Peyer's patch (tissue), 4 donors: ENCODE measurements around the gene PSMD13. TPM values are rescaled to one million over a fixed set of nuclear protein-coding genes. Genes with fewer than 3 reads are reported as not detected.

Experiments used
- DNase-seq, 3 donors: peaks; one replicate each; pipeline ENCODE4 v3.0.0-alpha.2; 2017 to 2019
- H3K27ac ChIP-seq, 4 donors: fragments of 200-600 bp; sonication (generic); one replicate each; pipeline ENCODE4 v1.5.1; 2016 to 2019
- H3K27me3 ChIP-seq, 2 donors: fragments of 200-600 bp; sonication (generic); one replicate each; pipeline ENCODE4 v1.5.1; 2019
- H3K36me3 ChIP-seq, 3 donors: fragments of 200-600 bp; sonication (generic); one replicate each; pipeline ENCODE4 v1.5.1; 2016 to 2019
- H3K4me1 ChIP-seq, 4 donors: fragments of 200-600 bp; sonication (generic); one replicate each; pipeline ENCODE4 v1.5.1; 2016 to 2019
- H3K4me3 ChIP-seq, 4 donors: fragments of 200-600 bp; sonication (generic); 1 replicate in 3 of 4; 2 replicates in 1 of 4; pipeline ENCODE4 v1.5.1; 2016 to 2019; ENCODE audit warnings: mild to moderate bottlenecking in 1 of 4
- H3K9me3 ChIP-seq, 4 donors: fragments of 200-600 bp; sonication (generic); one replicate each; pipeline ENCODE4 v1.5.1; 2016 to 2019; ENCODE audit warnings: mild to moderate bottlenecking in 1 of 4
- POLR2A ChIP-seq, 2 donors: fragments of 450-650 bp; IDR thresholded peaks; one replicate each; pipeline ENCODE4 v1.5.1; 2017; ENCODE audit warnings: antibody characterized with exemption in 2 of 2, mild to moderate bottlenecking in 2 of 2, moderate library complexity in 2 of 2
- total RNA-seq, 4 donors: library from RNA; depleted of rRNA; stranded (reverse); fragments of >200 nt; gene quantifications; one replicate each; pipeline ENCODE4 v1.1.0, GENCODE V29; 2016
- TF ChIP-seq, protein P1 (sequence below), 6 experiments: fragments of 450-650 bp in 4 of 6; fragments of 200-600 bp in 2 of 6; sonication (generic) in 1 of 6; IDR thresholded peaks; one replicate each; pipeline ENCODE4 v1.5.1; 2017 to 2019; ENCODE audit warnings: antibody characterized with exemption in 6 of 6, mild to moderate bottlenecking in 3 of 6, moderate library complexity in 1 of 6

PSMD13 gene
- total RNA-seq, 4 donors from 2014 or later = 74.5 to 125 (median 96.9) TPM

DNA sequence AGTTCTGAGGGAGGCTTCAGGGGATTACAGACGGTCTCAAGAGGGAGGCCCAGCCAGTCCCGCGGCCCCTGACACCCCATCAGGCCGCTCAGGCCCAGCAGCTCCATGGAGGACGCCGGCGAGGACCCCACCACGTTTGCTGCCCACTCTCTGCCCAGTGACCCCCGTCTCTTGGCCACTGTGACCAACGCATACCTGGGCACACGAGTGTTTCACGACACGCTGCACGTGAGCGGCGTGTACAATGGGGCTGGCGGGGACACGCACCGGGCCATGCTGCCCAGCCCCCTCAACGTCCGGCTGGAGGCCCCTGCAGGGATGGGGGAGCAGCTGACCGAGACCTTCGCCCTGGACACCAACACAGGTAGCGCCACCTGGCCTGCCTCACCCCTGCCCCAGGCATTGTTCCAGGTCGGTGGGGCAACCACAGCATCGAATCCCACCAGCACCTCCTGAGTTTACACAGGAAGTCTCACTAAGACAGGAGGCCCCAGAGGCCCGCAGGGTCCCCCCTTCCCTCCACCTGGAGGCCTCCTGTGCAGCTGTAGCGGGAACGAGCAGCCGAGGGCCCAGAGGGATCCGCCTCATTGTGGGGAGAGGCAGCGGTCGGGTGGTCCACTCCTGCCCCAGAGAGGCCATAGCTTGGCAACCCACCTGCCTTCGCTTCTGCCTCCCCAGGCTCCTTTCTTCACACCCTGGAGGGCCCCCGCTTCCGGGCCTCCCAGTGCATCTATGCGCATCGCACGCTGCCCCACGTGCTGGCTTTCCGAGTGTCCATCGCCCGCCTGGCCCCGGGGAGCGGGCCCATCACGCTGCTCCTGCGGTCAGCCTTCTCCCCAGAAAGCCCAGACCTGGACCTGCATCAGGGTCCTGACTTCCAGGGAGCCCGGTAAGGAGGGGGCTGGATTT lies 53.2 kb downstream of the PSMD13 start:
- H3K4me1 ChIP-seq = peaks cover 0 to 20% (median 4%) of the 10 kb centered on the region in 4 donors
- peak overlapping the region; percentile 88 to 96 (median 92) for H3K27ac ChIP-seq
- H3K9me3 ChIP-seq = no peaks in the 10 kb centered on the region
- peak overlapping the region; percentile 62 to 87 (median 70) for H3K4me3 ChIP-seq
- peak in 2 of 3 donors; percentile 57 to 58 for DNase-seq
- peak in 1 of 2 donors; percentile 8 for TF ChIP-seq POLR2A (IDR thresholded peaks at IDR 0.05)
- TF ChIP-seq, protein P1, sequence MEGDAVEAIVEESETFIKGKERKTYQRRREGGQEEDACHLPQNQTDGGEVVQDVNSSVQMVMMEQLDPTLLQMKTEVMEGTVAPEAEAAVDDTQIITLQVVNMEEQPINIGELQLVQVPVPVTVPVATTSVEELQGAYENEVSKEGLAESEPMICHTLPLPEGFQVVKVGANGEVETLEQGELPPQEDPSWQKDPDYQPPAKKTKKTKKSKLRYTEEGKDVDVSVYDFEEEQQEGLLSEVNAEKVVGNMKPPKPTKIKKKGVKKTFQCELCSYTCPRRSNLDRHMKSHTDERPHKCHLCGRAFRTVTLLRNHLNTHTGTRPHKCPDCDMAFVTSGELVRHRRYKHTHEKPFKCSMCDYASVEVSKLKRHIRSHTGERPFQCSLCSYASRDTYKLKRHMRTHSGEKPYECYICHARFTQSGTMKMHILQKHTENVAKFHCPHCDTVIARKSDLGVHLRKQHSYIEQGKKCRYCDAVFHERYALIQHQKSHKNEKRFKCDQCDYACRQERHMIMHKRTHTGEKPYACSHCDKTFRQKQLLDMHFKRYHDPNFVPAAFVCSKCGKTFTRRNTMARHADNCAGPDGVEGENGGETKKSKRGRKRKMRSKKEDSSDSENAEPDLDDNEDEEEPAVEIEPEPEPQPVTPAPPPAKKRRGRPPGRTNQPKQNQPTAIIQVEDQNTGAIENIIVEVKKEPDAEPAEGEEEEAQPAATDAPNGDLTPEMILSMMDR (IDR thresholded peaks at IDR 0.05) = no peak
- peaks cover 0 to 20% (median 0%) of the 10 kb centered on the region in 3 donors for H3K36me3 ChIP-seq
- no peaks in the 10 kb centered on the region for H3K27me3 ChIP-seq

DNA sequence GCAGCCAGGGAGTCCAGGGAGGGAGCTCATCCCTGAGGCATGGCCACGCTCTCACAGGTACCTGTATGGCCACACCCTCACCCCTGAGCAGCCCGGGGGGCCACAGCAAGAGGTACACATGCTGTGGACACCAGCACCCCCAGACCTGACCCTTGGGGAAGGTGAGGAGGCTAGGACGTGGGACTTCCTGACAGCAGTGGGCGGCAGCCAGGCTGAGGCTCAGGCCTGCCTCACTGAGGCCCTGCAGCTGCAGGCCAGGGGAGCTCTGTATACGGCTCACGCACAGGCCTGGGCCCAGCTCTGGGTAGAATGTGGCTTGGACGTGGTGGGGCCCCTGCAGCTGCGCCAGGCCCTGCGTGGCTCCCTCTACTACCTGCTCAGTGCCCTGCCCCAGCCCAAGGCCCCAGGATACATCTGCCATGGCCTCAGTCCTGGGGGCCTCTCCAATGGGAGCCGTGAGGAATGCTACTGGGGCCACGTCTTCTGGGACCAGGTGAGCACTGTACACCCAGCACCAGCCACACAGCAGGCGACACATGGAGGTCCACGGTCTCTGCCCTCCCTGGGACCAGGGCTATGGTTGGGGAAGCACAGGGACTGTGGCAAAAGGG lies 54.0 kb downstream of the PSMD13 start:
- no peaks in the 10 kb centered on the region for H3K27me3 ChIP-seq
- peak overlapping the region in 2 of 4 donors; percentile 95 to 96 for H3K27ac ChIP-seq
- H3K36me3 ChIP-seq = peaks cover 0 to 21% (median 0%) of the 10 kb centered on the region in 3 donors
- H3K9me3 ChIP-seq = no peaks in the 10 kb centered on the region
- no peak overlapping the region for H3K4me3 ChIP-seq
- peak in 2 of 3 donors; percentile 48 to 49 for DNase-seq
- H3K4me1 ChIP-seq = peaks cover 0 to 20% (median 4%) of the 10 kb centered on the region in 4 donors
- no peak for TF ChIP-seq POLR2A (IDR thresholded peaks at IDR 0.05)
- TF ChIP-seq, protein P1 (IDR thresholded peaks at IDR 0.05) = no peak

DNA sequence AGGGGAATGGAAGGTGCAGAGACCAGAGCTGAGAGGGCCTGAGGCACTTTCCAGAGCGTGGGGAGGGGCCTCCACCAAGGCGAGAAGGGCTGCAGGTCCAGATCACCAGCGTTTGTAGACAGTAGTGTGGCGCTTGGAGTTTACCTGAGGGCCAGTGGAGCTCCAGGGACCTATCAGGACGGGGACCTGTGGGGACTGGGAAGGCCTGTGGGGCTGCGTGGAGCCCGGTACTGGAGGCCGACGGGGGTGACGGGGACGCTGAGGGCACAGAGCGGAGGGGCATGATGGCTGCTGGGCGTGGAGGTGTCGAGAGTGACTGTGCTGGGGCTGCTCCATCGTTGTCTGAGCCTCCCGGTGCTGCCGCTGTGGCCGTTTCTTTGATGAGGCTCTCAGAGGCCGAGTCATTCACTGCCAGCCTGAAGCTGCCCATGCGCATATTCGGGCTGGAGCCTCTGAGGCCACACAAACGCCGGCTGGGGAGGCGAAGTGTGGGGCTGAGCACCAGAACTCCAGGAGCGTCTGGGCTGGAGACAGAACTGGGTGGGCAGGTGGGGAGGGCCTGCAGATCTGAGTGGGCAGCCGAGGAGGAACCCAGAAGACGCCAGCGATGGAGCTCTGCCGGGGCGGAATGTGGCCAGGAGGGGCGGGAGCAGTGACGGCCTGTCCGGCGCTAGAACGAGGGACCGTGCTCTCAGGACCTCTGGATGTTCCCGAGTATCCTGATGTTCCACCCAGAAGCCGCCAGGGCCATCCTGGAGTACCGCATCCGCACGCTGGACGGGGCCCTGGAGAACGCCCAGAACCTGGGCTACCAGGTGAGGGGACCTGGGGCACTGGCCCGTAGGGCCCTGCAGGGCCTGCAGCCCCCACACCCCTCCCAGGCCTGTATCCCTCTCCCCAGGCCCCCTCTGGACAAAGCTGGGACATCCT lies 54.8 kb downstream of the PSMD13 start:
- H3K36me3 ChIP-seq = peaks cover 0 to 21% (median 0%) of the 10 kb centered on the region in 3 donors
- TF ChIP-seq, protein P1 (IDR thresholded peaks at IDR 0.05) = no peak
- no peak for TF ChIP-seq POLR2A (IDR thresholded peaks at IDR 0.05)
- no peak overlapping the region for H3K27ac ChIP-seq
- no peaks in the 10 kb centered on the region for H3K9me3 ChIP-seq
- H3K4me3 ChIP-seq = no peak overlapping the region
- no peaks in the 10 kb centered on the region for H3K27me3 ChIP-seq
- H3K4me1 ChIP-seq = peaks cover 0 to 20% (median 4%) of the 10 kb centered on the region in 4 donors
- DNase-seq = peak in 1 of 3 donors; percentile 47

DNA sequence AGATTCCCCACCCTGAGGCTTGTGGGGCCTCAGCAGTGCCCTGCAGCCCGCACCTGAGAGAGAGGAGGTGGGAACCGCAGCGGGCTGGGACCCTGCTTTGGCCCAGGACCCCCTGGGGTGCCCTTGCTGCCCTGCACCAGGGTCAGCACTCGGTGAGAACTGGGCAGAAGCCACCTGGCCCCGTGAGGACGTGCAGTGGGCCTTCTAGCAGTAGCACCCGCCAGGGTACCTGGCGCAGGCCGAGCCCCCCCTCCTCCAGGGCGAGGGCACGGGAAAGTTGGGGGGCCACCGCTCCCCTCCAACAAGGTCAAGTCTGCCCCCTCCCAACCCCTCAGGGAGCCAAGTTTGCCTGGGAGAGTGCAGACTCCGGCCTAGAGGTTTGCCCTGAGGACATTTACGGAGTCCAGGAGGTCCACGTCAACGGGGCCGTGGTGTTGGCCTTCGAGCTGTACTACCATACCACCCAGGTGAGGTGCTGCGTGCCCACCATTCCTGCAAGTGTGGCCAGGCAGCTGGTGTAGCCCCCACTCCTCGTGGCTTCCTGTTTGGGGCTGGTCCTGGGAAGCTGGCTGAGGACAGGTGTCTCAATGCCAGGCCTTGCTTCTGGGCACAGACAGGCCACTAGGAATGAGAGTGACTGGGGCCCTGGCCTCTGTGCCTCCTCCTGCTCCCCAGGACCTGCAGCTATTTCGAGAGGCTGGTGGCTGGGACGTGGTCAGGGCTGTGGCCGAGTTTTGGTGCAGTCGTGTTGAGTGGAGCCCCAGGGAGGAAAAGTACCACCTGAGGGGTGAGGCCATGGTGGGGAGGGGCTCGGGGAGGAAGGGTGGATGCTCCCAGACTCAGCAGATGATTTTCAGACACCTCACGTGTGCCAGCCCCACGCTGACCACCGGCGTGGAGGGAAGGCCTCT lies 55.7 kb downstream of the PSMD13 start:
- Histone ChIP-seq H3K9me3 (no peaks in the 10 kb centered on the region), H3K27me3 (no peaks in the 10 kb centered on the region), H3K27ac (no peak overlapping the region), H3K4me3 (no peak overlapping the region), H3K4me1 (peaks cover 0 to 24% (median 4%) of the 10 kb centered on the region in 4 donors), H3K36me3 (peaks cover 0 to 21% (median 0%) of the 10 kb centered on the region in 3 donors)
- TF ChIP-seq, protein P1 (IDR thresholded peaks at IDR 0.05) = no peak
- no peak for TF ChIP-seq POLR2A (IDR thresholded peaks at IDR 0.05)
- peak in 1 of 3 donors; percentile 48 for DNase-seq
